HG03442 (cell line): ENCODE results near the gene NADK.
"Not testable (repeated sequence)": the region's sequence is repeated elsewhere in the genome, so short reads cannot be mapped to it uniquely, and the experiment has no call there.

ENCODE experiments used
- ATAC-seq: cut with Tn5 transposase; IDR thresholded peaks from one replicate; pipeline ENCODE4 v1.9.1; 2021; ENCODE audit warnings: mild to moderate bottlenecking, moderate library complexity; ENCODE audit not compliant: unreplicated experiment

Gene NADK

DNA sequence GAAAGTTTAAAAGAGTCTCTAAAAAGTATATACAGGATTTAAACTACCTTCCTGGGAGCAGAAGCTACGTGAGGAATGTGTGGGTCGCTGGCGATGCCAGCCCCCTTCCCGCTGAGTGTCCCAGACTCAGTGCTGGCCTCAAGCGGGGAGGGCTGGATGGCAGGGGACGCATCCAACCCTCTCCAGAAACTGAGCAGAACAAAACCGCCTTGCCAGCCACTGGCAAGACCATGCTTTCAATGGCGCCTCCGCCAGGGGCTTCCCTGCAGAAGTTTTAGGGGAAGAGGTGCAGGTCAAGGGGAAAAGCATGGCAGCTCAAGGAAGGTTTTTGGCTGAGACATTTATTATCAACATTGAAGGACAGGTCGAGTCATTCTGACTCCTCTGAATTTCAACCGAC is 26.1 kb downstream of the NADK start:
- ATAC-seq = no peak

DNA sequence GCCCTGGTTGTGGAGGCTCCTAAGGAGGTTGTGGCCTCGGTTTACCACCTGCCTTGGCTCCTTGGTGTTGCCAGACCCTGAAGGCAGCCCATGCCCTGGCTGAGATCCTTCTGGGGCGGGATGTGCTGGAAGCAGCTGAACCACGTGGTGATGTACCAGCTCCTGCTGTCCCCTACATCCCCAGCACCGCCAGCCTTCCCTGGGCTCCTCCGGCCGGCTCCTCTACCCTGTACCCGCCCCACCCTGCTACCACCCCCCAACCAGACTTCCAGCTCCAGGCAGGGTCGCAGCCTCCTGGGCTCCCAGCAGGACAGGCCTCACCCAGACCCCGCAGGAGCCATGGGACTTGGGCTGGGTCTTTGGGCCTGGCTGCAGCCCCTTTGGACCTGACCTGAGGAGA is 28.3 kb downstream of the NADK start:
- not testable (repeated sequence) for ATAC-seq

DNA sequence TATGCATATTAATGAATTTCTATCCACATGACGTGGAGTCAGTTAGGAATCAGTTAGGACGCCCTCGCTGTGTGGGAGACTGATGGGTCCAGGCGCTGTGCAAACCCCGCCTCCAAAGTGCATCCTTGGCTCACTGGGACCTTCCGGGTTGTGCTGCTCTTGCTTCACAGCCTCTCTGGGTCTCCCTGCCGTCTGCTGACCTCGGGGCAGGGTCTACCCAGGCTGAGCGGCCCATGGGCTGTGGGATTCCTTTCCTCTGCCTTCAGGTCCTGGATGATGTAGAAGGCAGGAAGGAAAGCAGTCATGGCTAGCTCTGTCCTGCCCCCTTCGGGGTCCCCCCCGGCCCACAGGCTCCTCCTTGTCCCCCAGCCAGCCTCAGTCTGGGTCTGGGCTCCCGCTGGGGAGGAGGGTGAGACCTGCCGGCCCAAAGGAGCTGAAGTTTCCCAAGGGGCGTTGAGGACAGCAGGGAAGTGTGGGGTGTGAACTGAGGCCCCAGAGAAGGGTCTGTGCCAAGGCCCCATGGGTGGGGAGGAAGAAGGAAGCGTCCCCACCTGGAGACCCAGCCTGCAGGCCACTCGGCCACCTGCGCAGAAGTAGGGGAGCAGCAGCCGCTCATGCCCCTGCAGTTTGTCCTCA is 29.5 kb downstream of the NADK start:
- ATAC-seq = no peak

- peak; percentile 74 for ATAC-seq
These were observed 31.7 kb downstream of the NADK start for GRCh38 chr1:1746566-1746909.

GRCh38 chr1:1745651-1746565 is 32.4 kb downstream of the NADK start:
- ATAC-seq = peak; percentile 66

GRCh38 chr1:1742529-1742928 is 35.7 kb downstream of the NADK start:
- ATAC-seq = not testable (repeated sequence)

DNA sequence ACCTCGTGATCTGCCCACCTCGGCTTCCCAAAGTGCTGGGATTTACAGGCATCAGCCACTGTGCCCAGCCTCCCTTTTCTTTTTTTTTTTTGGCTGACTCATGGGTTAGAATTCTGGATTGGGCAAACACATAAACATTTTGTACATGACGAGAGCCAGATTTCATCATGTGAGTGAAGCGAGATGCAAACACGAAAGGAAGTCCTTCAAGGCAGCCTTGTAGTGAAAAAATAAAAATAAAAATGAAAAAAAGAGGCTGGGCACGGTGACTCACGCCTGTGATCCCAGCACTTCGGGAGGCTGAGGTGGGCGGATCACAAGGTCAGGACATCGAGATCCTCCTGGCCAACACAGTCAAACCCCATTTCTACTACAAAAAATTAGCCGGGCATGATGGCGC is 37.3 kb downstream of the NADK start:
- not testable (repeated sequence) for ATAC-seq

- not testable (repeated sequence) for ATAC-seq
These were observed 39.4 kb downstream of the NADK start for GRCh38 chr1:1738799-1739337.

DNA sequence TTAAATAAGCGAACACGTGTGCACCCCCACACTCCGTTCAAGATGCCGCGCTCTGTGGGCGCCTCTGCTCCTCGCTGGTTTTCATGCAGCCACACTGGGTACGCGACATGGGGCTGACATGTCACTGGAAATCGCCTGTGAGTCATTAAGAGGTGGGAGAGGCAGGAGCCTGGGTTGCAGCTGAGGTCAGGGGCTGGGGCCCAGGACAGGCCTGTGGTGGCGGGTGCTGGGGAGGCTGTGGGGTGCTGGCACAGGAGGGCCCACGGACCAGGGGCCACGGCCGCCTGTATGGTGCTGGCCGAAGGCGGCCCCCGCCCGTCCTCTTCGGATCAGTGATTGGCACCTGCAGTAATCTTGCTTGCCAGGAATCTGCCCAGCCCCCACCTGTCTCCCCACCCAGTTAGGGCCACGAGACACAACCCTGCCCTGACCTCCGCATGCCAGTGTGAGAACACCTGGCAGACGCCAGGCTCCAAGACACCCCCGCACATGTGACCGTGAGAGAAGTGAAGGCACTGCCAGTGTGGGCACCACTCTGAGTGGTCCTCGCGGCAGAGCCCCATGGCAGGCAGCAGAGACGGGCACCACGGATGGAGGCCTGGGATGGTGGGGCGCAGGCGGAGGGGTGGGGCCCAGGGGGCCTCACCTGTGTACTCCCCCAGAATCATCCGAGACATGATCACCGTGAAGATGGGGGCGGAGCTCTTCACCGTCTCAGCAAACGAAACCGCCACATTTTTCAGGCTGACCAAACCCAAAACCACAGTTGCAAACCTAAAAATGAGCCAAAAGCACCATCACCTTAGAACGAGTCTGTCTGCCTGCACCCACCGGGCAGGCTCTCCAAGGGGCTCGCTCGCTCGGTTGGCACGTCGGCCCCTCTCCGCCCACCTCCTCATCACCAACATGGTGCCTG is 40.3 kb downstream of the NADK start:
- ATAC-seq = not testable (repeated sequence)

- no peak for ATAC-seq
These were observed 45.9 kb downstream of the NADK start for GRCh38 chr1:1732381-1732780.

- no peak for ATAC-seq
These were observed 47.4 kb downstream of the NADK start for GRCh38 chr1:1730870-1731269.

DNA sequence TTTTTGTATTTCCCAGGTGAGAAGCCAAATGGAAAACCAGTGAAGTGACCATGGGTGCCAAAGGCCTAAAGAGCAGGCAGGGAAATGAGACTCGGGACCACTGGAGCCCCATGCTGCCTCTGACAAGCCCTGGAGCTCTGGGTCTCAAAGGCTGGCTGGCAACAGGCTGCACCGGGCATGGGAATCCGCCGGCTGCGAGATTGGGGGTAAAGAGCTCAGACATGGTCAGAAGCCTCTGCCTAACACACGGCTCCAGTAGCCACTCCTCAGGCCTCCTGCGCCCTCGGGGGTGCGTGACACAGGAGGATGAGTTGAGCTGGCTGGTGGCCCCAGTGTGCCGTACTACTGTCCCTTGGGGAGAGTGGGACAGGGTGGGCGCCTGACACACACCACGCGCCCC is 48.0 kb downstream of the NADK start:
- ATAC-seq = not testable (repeated sequence)

GRCh38 chr1:1729116-1729816 is 49.0 kb downstream of the NADK start:
- not testable (repeated sequence) for ATAC-seq

GRCh38 chr1:1728308-1729005 is 49.8 kb downstream of the NADK start:
- ATAC-seq = not testable (repeated sequence)

DNA sequence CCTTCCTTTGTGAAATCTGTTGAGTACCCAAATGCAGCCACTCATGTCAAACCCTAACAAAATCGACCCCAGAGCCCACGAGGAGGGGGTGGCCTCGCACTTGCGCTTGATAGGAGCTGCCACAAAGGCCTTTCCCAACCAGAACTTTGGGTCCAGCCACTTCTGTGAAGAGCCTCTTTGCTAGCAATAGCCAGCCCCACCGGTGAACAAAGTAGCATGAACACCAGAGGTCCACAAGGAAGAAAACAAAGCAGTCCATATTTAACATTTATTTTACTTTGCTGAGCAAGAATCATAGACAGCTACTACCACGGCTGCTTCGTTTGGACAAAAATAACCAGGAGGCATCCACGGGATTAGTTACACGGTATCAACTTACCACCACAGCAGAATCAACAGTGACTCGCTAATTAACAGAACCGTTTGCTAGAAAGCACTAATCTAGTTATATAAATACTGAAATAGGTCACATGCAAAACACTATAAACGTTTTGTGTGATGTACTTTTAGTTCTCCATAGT is 51.1 kb downstream of the NADK start:
- not testable (repeated sequence) for ATAC-seq

DNA sequence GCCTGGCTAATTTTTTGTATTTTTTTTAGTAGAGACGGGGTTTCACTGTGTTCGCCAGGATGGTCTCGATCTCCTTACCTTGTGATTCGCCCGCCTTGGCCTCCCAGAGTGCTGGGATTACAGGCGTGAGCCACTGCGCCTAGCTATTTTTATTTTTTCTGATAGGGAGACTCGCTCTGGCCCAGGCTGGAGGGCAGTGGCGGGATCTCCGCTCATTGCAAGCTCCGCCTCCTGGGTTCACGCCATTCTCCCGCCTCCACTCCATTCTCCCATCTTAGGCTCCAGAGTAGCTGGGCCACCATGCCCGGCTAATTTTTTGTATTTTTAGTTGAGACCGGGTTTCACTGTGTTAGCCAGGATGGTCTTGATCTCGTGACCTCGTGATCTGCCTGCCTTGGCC is 52.2 kb downstream of the NADK start:
- ATAC-seq = not testable (repeated sequence)

- ATAC-seq = peak; percentile 87
These were observed 54.0 kb downstream of the NADK start, which contains the start of gene CDK11A for GRCh38 chr1:1724035-1724864. Gene CDK11A (minus strand): TSS chr1:1724357. CDS start chr1:1722818, 1,539 bp downstream.

DNA sequence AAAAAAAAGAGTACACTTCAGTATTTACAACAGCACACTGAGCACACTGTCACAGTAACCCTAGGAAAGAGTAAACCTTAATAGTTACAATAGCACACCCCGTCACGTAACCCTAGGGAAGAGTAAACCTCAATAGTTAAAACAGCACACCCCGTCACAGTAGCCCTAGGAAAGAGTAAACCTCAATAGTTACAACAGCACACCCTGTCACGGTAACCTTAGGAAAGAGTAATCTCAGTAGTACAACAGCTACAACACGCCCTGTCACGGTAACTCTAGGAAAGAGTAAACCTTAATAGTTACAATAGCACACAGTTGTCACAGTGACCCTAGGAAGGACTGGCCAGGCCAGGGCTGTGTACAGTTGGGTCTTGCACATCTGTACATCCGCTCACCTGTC is 57.1 kb downstream of the NADK start:
- no peak for ATAC-seq
